GM12801 (cell line): ENCODE measurements around the gene EPGN.

Source experiments
- CTCF ChIP-seq: IDR thresholded peaks from one replicate; pipeline ENCODE4 v1.5.1; 2011; ENCODE audit warnings: control low read depth; ENCODE audit not compliant: insufficient read length; ENCODE audit errors: extremely low read depth

EPGN gene

GRCh38 chr4:74308215-74308614 is at the start of gene EPGN:
Gene EPGN, plus strand, starts transcription at chr4:74308470. Its CDS starts 64 bp downstream, at chr4:74308534.
- TF ChIP-seq CTCF, result no peak

- TF ChIP-seq CTCF, result no peak
Observed at GRCh38 chr4:74258963-74259362, 49.3 kb upstream of the EPGN start.

GRCh38 chr4:74260036-74260435 is 48.2 kb upstream of the EPGN start:
- no peak for TF ChIP-seq CTCF

GRCh38 chr4:74262522-74262921 is 45.7 kb upstream of the EPGN start:
- TF ChIP-seq CTCF, result no peak

GRCh38 chr4:74263551-74263950 is 44.7 kb upstream of the EPGN start:
- TF ChIP-seq CTCF, result no peak

- no peak for TF ChIP-seq CTCF
Observed at GRCh38 chr4:74266081-74266480, 42.2 kb upstream of the EPGN start.

- no peak for TF ChIP-seq CTCF
Observed at GRCh38 chr4:74267998-74268606, 40.2 kb upstream of the EPGN start.
